HG03558 (cell line): ENCODE results near the gene NLRC5.
"Not testable (repeated sequence)": the region's sequence is repeated elsewhere in the genome, so short reads cannot be mapped to it uniquely, and the experiment has no call there.

Experiments
- ATAC-seq: cut with Tn5 transposase; IDR thresholded peaks from one replicate; pipeline ENCODE4 v1.9.1; 2021; ENCODE audit warnings: moderate number of reproducible peaks; ENCODE audit not compliant: unreplicated experiment; ENCODE audit errors: extremely low read depth

The NLRC5 gene

GRCh38 chr16:56998352-56998751 lies 9.0 kb downstream of the NLRC5 start:
- ATAC-seq: no peak

- ATAC-seq: no peak
These were observed 9.5 kb downstream of the NLRC5 start for GRCh38 chr16:56998861-56999260.

GRCh38 chr16:56999409-57000270 lies 10.3 kb downstream of the NLRC5 start:
- no peak for ATAC-seq

- ATAC-seq: no peak
These were observed 11.1 kb downstream of the NLRC5 start for GRCh38 chr16:57000271-57001025.

GRCh38 chr16:57001026-57001679 lies 11.8 kb downstream of the NLRC5 start:
- no peak for ATAC-seq

DNA sequence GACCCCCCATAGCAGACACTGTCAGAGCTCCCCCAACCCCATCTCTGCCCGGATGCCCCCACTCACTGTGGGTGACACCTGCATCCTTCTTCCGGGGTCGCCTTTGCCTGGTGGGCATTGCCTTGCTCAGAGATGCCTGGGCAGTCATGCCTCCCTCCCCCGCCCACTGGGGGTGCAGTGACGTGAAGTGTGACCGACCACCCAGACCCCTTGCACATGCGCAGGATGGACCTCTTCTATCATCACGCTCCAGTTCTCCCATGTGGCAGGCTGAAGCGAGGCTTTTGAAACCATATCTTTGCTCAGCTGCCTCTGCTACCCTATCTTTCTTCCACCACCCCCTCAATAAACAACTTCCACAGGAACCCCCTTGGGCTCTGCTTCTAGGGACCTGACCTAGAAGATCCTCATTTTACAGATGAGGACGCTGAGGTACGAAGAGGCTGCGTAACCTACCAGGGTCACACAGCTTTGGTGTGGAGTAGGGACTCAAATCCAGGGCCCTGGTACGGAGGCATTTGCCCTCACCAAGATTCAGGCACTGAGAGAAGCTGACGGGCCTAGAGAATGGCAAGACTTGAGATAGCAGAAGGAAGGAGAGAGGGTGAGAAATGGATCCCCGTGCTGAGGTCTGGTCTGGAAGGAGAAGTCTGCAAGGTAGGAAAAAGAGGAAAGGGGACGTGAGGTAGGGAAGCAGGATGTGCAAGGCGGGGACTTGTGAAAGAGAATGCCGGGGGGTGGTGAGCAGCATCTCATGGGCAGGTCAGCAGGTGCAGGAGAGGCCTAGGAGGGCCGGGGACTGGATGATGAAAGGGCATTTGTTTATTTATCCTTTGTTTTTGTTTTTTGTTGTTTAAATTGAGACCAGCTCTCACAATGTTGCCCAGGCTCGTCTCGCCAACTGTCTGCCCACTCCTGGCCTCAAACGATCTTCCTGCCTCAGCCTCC lies 14.4 kb downstream of the NLRC5 start:
- no peak for ATAC-seq

GRCh38 chr16:57004387-57005250 lies 15.3 kb downstream of the NLRC5 start:
- ATAC-seq: no peak

- ATAC-seq: not testable (repeated sequence)
These were observed 16.2 kb downstream of the NLRC5 start for GRCh38 chr16:57005597-57005996.

- ATAC-seq: no peak
These were observed 17.7 kb downstream of the NLRC5 start for GRCh38 chr16:57007050-57007449.

DNA sequence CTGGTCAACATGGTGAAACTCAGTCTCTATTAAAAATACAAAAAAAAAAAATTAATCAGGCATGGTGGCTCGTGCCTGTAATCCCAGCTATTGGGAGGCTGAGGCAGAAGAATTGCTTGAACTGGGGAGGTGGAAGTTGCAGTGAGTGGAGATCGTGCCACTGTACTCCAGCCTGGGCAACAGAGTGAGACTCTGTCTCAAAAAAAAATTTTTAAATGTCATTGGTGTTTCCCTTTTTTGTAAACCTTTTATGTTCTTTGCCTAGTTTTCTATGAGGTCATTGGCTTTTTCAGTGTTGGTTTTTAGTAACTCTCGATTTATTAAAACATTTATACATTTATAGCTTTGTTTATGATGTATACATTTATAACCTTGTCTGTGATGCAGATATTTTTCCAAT lies 18.2 kb downstream of the NLRC5 start:
- no peak for ATAC-seq

DNA sequence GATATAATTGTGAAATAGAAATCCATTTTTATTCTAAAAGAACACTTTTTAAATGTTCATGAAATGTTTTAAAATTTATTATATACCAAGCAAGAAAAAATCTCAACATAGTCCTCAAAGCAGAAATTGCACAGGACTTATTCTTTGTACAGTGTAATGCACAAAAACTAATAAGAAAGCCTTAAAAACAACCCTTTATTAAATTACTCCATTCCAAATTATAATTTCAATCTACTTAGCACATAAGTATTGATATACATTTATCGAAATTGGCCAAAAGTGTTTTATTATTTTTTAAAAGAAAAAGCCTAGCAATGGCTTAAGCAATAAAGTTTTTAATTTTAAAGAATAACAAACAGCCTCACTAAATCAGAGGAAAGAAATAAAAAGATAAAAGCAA lies 19.1 kb downstream of the NLRC5 start:
- no peak for ATAC-seq

DNA sequence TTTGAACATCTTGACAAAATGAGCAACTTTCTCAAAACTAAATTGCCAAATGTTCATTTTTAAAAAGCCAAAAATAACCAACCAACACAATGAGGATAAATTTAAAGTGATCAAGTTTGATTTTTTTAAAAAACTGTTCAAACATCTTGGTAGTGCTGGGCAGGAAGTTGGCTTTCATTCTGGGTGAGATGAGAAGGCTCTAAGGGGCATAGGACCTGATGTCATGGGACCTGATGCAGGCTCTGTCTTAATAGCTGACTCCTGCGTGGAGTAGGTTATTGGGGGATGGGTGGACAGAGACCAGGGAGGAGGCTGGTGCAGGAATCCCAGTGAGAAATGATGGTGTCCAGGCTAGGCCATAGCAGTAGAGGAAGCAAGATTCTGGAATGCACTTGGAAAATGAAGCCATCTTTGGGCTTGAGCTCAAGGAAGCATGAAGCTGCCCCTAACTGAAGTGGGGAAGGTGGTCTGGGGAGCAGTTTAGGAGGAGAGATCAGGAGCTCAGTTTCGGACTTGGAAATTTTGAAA lies 20.4 kb downstream of the NLRC5 start:
- no peak for ATAC-seq

DNA sequence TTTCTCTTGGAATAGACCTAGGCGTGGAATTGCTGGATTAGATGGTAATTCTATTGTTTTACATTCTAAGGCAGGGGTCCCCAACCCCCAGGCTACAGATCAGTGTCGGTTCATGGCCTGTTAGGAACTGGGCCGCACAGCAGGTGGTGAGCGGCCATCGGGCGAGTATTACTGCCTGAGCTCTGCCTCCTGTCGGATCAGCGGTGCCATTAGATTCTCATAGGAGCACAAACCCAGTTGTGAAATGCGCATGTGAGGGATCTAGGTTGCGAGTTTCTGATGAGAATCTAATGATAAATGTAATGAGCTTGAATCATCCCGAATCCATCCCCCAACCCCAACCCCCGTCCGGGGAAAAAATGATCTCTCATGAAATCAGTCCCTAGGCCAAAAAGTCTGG lies 23.0 kb downstream of the NLRC5 start:
- no peak for ATAC-seq

DNA sequence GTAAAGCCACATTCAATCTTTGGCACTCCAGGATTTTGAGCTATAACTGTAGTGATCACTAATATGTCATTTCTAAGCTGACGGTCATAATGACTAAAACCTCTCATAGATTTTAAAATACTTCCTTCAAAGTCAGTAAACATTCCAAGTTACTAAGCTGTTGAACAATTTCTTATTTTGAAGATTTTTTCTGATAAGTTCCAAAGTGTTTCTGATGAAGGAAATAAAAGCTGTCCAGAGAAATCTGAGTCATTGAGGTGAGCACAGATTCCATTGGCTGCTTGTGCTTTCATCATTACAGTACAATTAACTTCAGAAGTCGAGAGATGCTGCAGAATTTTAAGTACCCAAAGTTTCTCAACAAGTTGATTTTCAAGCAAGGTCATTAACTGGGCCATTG lies 23.9 kb downstream of the NLRC5 start:
- no peak for ATAC-seq

GRCh38 chr16:57013902-57014301 lies 24.5 kb downstream of the NLRC5 start:
- ATAC-seq: no peak

- ATAC-seq: no peak
These were observed 26.9 kb downstream of the NLRC5 start for GRCh38 chr16:57016301-57016700.

DNA sequence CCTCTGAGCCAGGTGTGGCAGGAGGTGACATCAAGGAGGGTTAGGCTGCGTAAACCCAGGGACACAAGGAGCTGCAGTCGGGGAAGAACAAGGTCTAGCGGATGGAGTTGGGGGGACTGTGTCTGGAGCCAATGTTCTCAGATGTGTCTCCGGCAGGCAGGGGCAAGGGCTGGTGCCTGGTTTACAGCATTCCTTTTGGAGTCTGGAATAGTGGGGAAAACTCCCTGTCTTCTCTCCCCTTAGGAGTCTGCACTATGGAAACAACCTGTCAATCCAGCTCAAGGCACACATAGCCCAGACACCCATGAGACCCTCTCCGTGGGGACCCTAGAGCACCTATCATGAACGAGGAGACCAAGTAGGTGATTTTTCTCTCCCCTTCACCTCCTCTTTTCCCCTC lies 27.5 kb downstream of the NLRC5 start:
- no peak for ATAC-seq

DNA sequence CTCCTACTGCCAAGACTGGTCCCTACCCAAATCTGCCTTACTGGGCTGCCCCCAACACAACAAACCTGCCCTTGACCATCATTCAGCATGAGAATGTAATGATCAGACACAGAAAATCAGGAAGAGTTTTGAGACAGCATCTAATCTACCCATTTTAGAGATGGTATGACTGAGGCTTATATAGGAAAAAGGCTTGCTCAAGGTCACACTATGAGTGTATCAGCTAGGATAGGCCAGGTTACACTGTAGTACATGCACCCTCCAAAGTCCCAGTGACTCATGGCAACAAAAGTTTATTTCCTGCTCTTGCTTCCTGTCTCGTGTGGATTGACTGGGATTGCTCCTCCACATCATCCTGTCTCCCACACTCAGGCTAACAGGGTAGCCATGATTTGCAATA lies 27.9 kb downstream of the NLRC5 start:
- ATAC-seq: no peak

- ATAC-seq: no peak
These were observed 30.4 kb downstream of the NLRC5 start for GRCh38 chr16:57019746-57020145.
